OCI-LY1 (cell line): Measurements from ENCODE around the gene GOLGA6L7.

Source experiments
- EZH2 ChIP-seq: fragments of 200-600 bp; sonication (generic), shearing (Covaris generic); IDR thresholded peaks from 2 replicates; pipeline ENCODE4 v1.8.0; 2017; ENCODE audit warnings: borderline replicate concordance, mixed run types, mild to moderate bottlenecking, antibody characterized with exemption, low read length, moderate library complexity, mixed read lengths
- TF ChIP-seq, protein P1 (sequence below): fragments of 200-600 bp; sonication (generic), shearing (Covaris generic); IDR thresholded peaks from 2 replicates; pipeline ENCODE4 v1.5.1; 2017; ENCODE audit warnings: mild to moderate bottlenecking, antibody characterized with exemption, low read length, moderate library complexity, mixed read lengths

DNA sequence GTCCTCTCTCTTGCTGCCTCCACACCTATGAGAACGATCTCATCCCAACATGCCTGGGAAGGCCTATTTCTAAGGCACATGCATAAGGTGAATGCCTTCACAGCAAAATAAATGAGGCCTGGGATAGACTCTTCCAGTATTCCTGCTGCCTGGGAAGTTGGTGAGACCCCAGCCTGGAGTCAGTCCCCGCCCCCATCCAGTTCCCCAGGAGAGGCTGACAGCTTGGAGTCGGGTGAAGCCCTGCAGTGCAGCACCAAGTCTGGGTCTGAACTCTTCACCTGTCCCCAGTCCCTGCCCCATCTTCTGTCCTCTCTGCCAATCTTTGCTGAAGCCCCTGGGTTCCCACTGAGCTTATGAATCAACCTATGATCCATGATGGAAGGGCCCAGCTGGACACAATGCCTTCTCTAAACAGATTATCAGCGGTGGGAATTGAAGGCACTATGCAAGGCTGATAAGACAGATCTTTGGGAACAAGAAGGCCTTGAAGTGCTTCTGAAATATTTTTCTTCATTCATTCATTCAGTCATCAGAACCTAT is 27.1 kb upstream of the GOLGA6L7 start:
- TF ChIP-seq, protein P1, sequence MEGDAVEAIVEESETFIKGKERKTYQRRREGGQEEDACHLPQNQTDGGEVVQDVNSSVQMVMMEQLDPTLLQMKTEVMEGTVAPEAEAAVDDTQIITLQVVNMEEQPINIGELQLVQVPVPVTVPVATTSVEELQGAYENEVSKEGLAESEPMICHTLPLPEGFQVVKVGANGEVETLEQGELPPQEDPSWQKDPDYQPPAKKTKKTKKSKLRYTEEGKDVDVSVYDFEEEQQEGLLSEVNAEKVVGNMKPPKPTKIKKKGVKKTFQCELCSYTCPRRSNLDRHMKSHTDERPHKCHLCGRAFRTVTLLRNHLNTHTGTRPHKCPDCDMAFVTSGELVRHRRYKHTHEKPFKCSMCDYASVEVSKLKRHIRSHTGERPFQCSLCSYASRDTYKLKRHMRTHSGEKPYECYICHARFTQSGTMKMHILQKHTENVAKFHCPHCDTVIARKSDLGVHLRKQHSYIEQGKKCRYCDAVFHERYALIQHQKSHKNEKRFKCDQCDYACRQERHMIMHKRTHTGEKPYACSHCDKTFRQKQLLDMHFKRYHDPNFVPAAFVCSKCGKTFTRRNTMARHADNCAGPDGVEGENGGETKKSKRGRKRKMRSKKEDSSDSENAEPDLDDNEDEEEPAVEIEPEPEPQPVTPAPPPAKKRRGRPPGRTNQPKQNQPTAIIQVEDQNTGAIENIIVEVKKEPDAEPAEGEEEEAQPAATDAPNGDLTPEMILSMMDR: no peak
- TF ChIP-seq EZH2: no peak
